ENCODE measurements around the gene MACIR. TPM values are rescaled to one million over a fixed set of nuclear protein-coding genes. Genes with fewer than 3 reads are reported as not detected.

Gene MACIR
- total and polyA plus RNA-seq, 2 of the 13 experiments (the other 11 are each of a cell fraction or from before 2014, with no cell fraction given): 2.4 to 4.4 TPM

DNA sequence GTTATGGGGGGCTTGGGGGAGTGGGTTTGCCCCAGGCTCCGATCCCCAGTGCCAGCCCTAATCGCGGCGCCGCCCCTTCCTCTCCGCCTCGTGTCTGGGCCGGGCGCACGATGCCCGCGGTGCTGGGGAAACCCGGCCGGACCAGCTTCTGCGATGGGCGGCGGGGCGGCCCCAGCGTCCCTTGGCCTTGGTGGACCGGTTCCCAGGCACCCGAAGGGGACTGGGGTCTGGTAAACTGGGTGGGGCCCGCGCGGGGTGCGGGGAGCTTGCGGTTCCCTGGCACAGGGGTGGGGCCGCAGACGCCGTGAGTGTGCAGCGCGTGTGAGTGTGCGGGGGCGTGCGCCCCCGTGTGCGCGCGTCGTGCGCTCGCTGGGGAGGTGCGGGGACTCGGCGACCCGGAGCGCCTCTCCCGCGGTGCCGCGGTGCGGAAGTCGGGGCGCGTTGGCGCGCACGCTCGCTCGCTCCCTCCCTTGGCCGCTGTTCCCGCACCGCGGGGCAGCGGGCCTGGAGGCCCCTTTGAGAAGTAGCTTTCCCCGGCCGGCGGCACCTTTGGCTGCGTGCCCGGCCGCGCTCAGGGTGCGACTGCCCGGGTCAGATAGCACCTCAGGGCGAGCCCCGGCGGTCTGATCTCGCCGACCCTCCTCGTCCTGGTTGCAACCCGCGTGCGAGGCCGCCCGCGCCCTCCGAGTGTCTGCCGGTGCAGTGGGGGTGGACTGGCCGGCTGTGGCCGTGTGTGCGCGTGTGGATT lies 568 bp downstream of the MACIR start (continued):
- no peak for TF ChIP-seq MTA1 (CRISPR knock-in tag; IDR thresholded peaks at IDR 0.05; ENCODE audit: borderline replicate concordance)
- TF ChIP-seq, protein P1, sequence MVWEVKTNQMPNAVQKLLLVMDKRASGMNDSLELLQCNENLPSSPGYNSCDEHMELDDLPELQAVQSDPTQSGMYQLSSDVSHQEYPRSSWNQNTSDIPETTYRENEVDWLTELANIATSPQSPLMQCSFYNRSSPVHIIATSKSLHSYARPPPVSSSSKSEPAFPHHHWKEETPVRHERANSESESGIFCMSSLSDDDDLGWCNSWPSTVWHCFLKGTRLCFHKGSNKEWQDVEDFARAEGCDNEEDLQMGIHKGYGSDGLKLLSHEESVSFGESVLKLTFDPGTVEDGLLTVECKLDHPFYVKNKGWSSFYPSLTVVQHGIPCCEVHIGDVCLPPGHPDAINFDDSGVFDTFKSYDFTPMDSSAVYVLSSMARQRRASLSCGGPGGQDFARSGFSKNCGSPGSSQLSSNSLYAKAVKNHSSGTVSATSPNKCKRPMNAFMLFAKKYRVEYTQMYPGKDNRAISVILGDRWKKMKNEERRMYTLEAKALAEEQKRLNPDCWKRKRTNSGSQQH (CRISPR knock-in tag; IDR thresholded peaks at IDR 0.05; ENCODE audit: low read depth): 0 out of 2 replicates have a peak, but pooled peaks have one; percentile 3
- no peak for TF ChIP-seq ZNF264 (CRISPR knock-in tag; IDR thresholded peaks at IDR 0.05)
- TF ChIP-seq GTF2F1 (IDR thresholded peaks at IDR 0.05; ENCODE audit: low read length): no peak
- no peak for TF ChIP-seq ZNF260 (CRISPR knock-in tag; IDR thresholded peaks at IDR 0.05; ENCODE audit: borderline replicate concordance, low read depth)
- TF ChIP-seq, protein P2, sequence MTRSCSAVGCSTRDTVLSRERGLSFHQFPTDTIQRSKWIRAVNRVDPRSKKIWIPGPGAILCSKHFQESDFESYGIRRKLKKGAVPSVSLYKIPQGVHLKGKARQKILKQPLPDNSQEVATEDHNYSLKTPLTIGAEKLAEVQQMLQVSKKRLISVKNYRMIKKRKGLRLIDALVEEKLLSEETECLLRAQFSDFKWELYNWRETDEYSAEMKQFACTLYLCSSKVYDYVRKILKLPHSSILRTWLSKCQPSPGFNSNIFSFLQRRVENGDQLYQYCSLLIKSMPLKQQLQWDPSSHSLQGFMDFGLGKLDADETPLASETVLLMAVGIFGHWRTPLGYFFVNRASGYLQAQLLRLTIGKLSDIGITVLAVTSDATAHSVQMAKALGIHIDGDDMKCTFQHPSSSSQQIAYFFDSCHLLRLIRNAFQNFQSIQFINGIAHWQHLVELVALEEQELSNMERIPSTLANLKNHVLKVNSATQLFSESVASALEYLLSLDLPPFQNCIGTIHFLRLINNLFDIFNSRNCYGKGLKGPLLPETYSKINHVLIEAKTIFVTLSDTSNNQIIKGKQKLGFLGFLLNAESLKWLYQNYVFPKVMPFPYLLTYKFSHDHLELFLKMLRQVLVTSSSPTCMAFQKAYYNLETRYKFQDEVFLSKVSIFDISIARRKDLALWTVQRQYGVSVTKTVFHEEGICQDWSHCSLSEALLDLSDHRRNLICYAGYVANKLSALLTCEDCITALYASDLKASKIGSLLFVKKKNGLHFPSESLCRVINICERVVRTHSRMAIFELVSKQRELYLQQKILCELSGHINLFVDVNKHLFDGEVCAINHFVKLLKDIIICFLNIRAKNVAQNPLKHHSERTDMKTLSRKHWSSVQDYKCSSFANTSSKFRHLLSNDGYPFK (CRISPR knock-in tag; IDR thresholded peaks at IDR 0.05; ENCODE audit: borderline replicate concordance): peak; percentile 31; the same call in 1 of the 2 replicates
- TF ChIP-seq, protein P3, sequence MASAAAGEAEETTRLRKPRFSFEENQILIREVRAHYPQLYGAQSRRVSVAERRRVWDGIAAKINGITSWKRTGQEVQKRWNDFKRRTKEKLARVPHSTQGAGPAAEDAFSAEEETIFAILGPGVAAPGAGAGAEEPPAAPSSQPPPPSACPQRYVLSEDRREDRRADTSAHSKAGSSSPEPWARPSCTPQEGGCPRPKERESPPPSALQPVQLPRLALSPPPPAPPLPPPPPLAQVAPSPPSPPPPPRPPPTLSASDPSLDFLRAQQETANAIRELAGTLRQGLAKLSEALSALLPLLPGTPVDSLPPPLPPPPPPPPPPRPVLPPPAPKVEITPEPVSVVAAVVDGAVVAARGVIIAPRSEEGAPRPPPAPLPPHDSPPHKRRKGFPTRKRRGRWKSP (CRISPR knock-in tag; IDR thresholded peaks at IDR 0.05): peak; percentile 62
- no peak for TF ChIP-seq ATRX (CRISPR knock-in tag; IDR thresholded peaks at IDR 0.05; ENCODE audit: borderline replicate concordance)
- no peak for TF ChIP-seq ZNF383 (CRISPR knock-in tag; IDR thresholded peaks at IDR 0.05; ENCODE audit: borderline replicate concordance)
- TF ChIP-seq ZNF350 (CRISPR knock-in tag; IDR thresholded peaks at IDR 0.05; ENCODE audit: borderline replicate concordance, low read depth): no peak
- no peak for TF ChIP-seq ZSCAN29 (CRISPR knock-in tag; conservative IDR thresholded peaks at IDR 0.05)
- TF ChIP-seq ZFY (CRISPR knock-in tag; IDR thresholded peaks at IDR 0.05): peak; percentile 76
- TF ChIP-seq, protein P4, sequence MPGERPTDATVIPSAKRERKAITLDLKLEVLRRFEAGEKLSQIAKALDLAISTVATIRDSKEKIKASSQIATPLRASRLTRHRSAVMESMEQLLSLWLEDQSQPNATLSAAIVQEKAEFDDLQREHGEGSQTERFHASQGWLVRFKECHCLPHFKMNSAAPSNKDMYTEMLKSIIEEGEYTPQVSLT (CRISPR knock-in tag; IDR thresholded peaks at IDR 0.05; ENCODE audit: borderline replicate concordance, low read depth): no peak
- TF ChIP-seq ZNF501 (CRISPR knock-in tag; IDR thresholded peaks at IDR 0.05): peak; percentile 11; the same call in 1 of the 2 replicates
- TF ChIP-seq ZNF230 (CRISPR knock-in tag; IDR thresholded peaks at IDR 0.05): 0 out of 2 replicates have a peak, but pooled peaks have one; percentile 20
- TF ChIP-seq ZNF597 (CRISPR knock-in tag; IDR thresholded peaks at IDR 0.05): no peak
- no peak for TF ChIP-seq BORCS8-MEF2B (CRISPR knock-in tag; IDR thresholded peaks at IDR 0.05)
- TF ChIP-seq BCL6 (CRISPR knock-in tag; IDR thresholded peaks at IDR 0.05): 0 out of 2 replicates have a peak, but pooled peaks have one; percentile 8
- peak; percentile 35; the same call in 1 of the 2 replicates for TF ChIP-seq ZSCAN25 (CRISPR knock-in tag; IDR thresholded peaks at IDR 0.05)
- peak; percentile 73 for TF ChIP-seq PHF8 (CRISPR knock-in tag; IDR thresholded peaks at IDR 0.05)
- TF ChIP-seq NAIF1 (CRISPR knock-in tag; IDR thresholded peaks at IDR 0.05; ENCODE audit: borderline replicate concordance): 0 out of 2 replicates have a peak, but pooled peaks have one; percentile 54

All from HepG2 (cell line).